ENCODE results near the gene PLEK2.

DNA sequence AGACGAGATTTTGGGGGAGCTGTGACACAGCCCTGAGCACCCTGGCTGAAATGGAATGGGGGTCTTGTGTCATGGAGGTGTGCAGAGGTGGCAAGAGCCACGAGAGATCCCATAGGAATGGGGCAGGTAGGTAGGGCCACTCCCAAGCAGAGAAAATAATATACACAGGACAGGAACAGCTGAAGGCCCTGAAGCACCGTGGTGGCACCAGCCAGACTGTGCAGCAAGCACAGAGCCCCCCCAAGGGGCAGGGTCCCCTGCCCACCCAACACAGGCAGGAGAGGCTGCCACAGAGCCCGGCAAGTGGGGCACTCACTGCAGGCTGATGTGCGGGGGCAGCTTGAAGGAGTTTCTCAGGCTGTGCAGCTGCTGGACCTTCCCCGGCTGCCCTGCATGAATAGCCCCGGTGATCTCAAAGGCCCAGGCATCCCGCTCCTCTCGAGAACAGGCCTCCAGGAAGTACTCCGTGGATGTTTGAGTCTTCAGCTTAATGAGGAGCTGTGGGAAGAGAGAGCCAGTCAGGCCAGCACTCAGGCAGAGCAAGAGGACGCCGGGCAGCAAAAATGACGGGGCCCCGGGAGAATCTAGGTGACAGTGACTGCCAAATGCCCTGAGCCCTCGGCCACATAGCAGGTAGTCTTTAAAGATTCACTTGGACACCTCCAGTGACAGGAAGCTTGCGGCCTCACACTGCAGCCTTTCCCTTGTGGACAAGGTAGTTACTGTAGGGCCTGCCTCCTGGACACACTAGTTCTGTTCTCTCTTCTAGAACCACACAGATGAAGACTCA lies 16.7 kb downstream of the PLEK2 start:
- TF ChIP-seq POLR2A (IDR thresholded peaks at IDR 0.05; ENCODE audit: low read length) (no peak), GATA1 (IDR thresholded peaks at IDR 0.05; ENCODE audit: low read depth, low read length) (no peak)
